HCT116 (cell line): ENCODE results near the gene CILP2. TPM values are rescaled to one million over a fixed set of nuclear protein-coding genes. Genes with fewer than 3 reads are reported as not detected.

Experiments used
- ATAC-seq: fragments of 200-7000 bp; cut with Tn5 transposase; 2 replicates; pipeline ENCODE4 v1.9.1; 2020; ENCODE audit warnings: mild to moderate bottlenecking, moderate library complexity
- BruUV-seq: library from RNA; stranded (reverse); fragments of 400-500 nt; replicated peaks from 2 replicates; lab custom pipeline; 2021; lab: Mats Ljungman, UMichigan
- CTCF ChIA-PET: fragments of 300-600 bp; sonication (Branson Sonifier 250); formaldehyde crosslinking; loops from one replicate; lab custom pipeline; 2021; ENCODE audit warnings: antibody characterized with exemption; lab: Charles Lee
- POLR2A ChIA-PET: fragments of 300-600, 350-600 bp; sonication (Branson Sonifier 250); formaldehyde crosslinking; loops from one replicate; lab custom pipeline; 2021; ENCODE audit warnings: antibody characterized with exemption; lab: Charles Lee
- RAD21 ChIA-PET, 2 experiments: fragments of 300-600 bp; sonication (Branson Sonifier 250); formaldehyde crosslinking; loops; one replicate each; lab custom pipeline; 2023; ENCODE audit warnings: low total read pairs in 2 of 2; ENCODE audit not compliant: uncharacterized antibody in 2 of 2, unreplicated experiment in 2 of 2, low non-redundant PET in 1 of 2; lab: Charles Lee
- DNase-seq: peaks from one replicate; pipeline ENCODE4 v3.0.0-alpha.2; 2010; ENCODE audit warnings: low read depth, low spot score
- H2AFZ ChIP-seq: fragments of 200-600 bp; shearing (Covaris generic), sonication (generic); 2 replicates; pipeline ENCODE4 v1.6.1; 2017; ENCODE audit warnings: low read depth, mixed run types, mixed read lengths, antibody characterized with exemption, low read length; ENCODE audit not compliant: poor library complexity, severe bottlenecking
- H3K27ac ChIP-seq: 2 replicates; pipeline ENCODE4 v1.5.1; 2012; ENCODE audit warnings: low read depth, low read length
- H3K27me3 ChIP-seq: fragments of 200-600 bp; sonication (generic); 2 replicates; pipeline ENCODE4 v1.6.1; 2016; ENCODE audit warnings: mixed run types, low read length, mixed read lengths; ENCODE audit not compliant: insufficient read depth
- H3K36me3 ChIP-seq, 2 experiments: fragments of 200-500 bp in 1 of 2; fragments of 200-600 bp in 1 of 2; sonication (Bioruptor generic) in 1 of 2; sonication (generic) in 1 of 2; 2 replicates each; pipeline versions ENCODE4 v1.5.1 to v1.6.1; 2014 to 2016; ENCODE audit warnings: low read length in 2 of 2, inconsistent platforms in 1 of 2, mixed read lengths in 1 of 2, mixed run types in 1 of 2; ENCODE audit not compliant: insufficient read depth in 2 of 2, control insufficient read depth in 1 of 2
- H3K4me1 ChIP-seq, 2 experiments: fragments of 200-600 bp in 1 of 2; sonication (generic) in 1 of 2; 2 replicates each; pipeline versions ENCODE4 v1.5.1 to v1.6.1; 2012 to 2017; ENCODE audit warnings: low read length in 2 of 2, inconsistent platforms in 1 of 2, mild to moderate bottlenecking in 1 of 2, mixed read lengths in 1 of 2, mixed run types in 1 of 2, moderate library complexity in 1 of 2; ENCODE audit not compliant: insufficient read depth in 2 of 2, control insufficient read depth in 1 of 2
- H3K4me2 ChIP-seq: fragments of 200-600 bp; sonication (generic); 2 replicates; pipeline ENCODE4 v1.6.1; 2017; ENCODE audit warnings: mixed run types, low read length, mixed read lengths
- H3K4me3 ChIP-seq, 2 experiments: fragments of 200-600 bp in 1 of 2; sonication (generic) in 1 of 2; replicated peaks in 1 of 2; 2 replicates each; pipeline ENCODE4 v1.5.1; 2011 to 2016; ENCODE audit warnings: low read length in 2 of 2, control low read depth in 1 of 2, low read depth in 1 of 2, mild to moderate bottlenecking in 1 of 2, mixed read lengths in 1 of 2, mixed run types in 1 of 2
- H3K79me2 ChIP-seq: fragments of 200-600 bp; sonication (generic); 2 replicates; pipeline ENCODE4 v1.6.1; 2017; ENCODE audit warnings: mild to moderate bottlenecking, mixed run types, low read length, moderate library complexity, mixed read lengths; ENCODE audit not compliant: insufficient read depth
- H3K9ac ChIP-seq: fragments of 200-600 bp; sonication (generic); 2 replicates; pipeline ENCODE4 v1.6.1; 2016; ENCODE audit warnings: low read length, mixed read lengths
- H3K9me2 ChIP-seq: fragments of 200-600 bp; sonication (generic), shearing (Covaris generic); 2 replicates; pipeline ENCODE4 v1.6.1; 2017; ENCODE audit warnings: mixed run types, mild to moderate bottlenecking, moderate library complexity; ENCODE audit not compliant: insufficient read depth
- H3K9me3 ChIP-seq, 2 experiments: fragments of 200-500 bp in 1 of 2; fragments of 200-600 bp in 1 of 2; sonication (Bioruptor generic) in 1 of 2; sonication (generic) in 1 of 2; 2 replicates each; pipeline ENCODE4 v1.6.1; 2014 to 2017; ENCODE audit warnings: low read length in 2 of 2, mixed read lengths in 2 of 2, inconsistent platforms in 1 of 2, low read depth in 1 of 2, mild to moderate bottlenecking in 1 of 2, mixed run types in 1 of 2, moderate library complexity in 1 of 2; ENCODE audit not compliant: control insufficient read depth in 1 of 2, insufficient read depth in 1 of 2
- H4K20me1 ChIP-seq: fragments of 200-600 bp; sonication (generic), shearing (Covaris generic); 2 replicates; pipeline ENCODE4 v1.6.1; 2017; ENCODE audit warnings: mixed run types, mild to moderate bottlenecking, moderate library complexity; ENCODE audit not compliant: insufficient read depth
- ATF3 ChIP-seq: IDR thresholded peaks from 2 replicates; pipeline ENCODE4 v1.6.1; 2012
- CBX3 ChIP-seq: IDR thresholded peaks from 2 replicates; pipeline ENCODE4 v1.6.1; 2012; ENCODE audit warnings: low read depth
- CEBPB ChIP-seq: IDR thresholded peaks from 2 replicates; pipeline ENCODE4 v1.6.1; 2012; ENCODE audit warnings: low read depth
- EGR1 ChIP-seq: IDR thresholded peaks from 2 replicates; pipeline ENCODE4 v1.6.1; 2012; ENCODE audit warnings: low read depth
- ELF1 ChIP-seq: IDR thresholded peaks from 2 replicates; pipeline ENCODE4 v1.6.1; 2012; ENCODE audit warnings: low read depth, borderline replicate concordance
- EZH2 ChIP-seq: fragments of 200-600 bp; sonication (generic); IDR thresholded peaks from 2 replicates; pipeline ENCODE4 v1.6.1; 2017; ENCODE audit warnings: antibody characterized with exemption, mixed run types
- EZH2phosphoT487 ChIP-seq: fragments of 200-600 bp; IDR thresholded peaks from 2 replicates; pipeline ENCODE4 v1.6.1; 2018; ENCODE audit warnings: antibody characterized with exemption, borderline replicate concordance
- JUND ChIP-seq: IDR thresholded peaks from 2 replicates; pipeline ENCODE4 v1.6.1; 2012
- MAX ChIP-seq: IDR thresholded peaks from 2 replicates; pipeline ENCODE4 v1.6.1; 2012
- POLR2AphosphoS5 ChIP-seq: IDR thresholded peaks from 2 replicates; pipeline ENCODE4 v1.6.1; 2011; ENCODE audit warnings: mild to moderate bottlenecking, low read depth, low read length, moderate library complexity
- REST ChIP-seq: IDR thresholded peaks from 2 replicates; pipeline ENCODE4 v1.6.1; 2012; ENCODE audit warnings: low read depth
- SP1 ChIP-seq: IDR thresholded peaks from 2 replicates; pipeline ENCODE4 v1.6.1; 2012; ENCODE audit warnings: low read depth
- SRF ChIP-seq: IDR thresholded peaks from 2 replicates; pipeline ENCODE4 v1.6.1; 2012; ENCODE audit warnings: low read depth
- TCF7L2 ChIP-seq: IDR thresholded peaks from 2 replicates; pipeline ENCODE4 v1.7.0; 2011; ENCODE audit warnings: borderline replicate concordance, inconsistent platforms; ENCODE audit not compliant: insufficient read depth, insufficient read length; ENCODE audit errors: extremely low read depth
- YY1 ChIP-seq: IDR thresholded peaks from 2 replicates; pipeline ENCODE4 v1.6.1; 2011; ENCODE audit warnings: low read length, low read depth, moderate library complexity, mild to moderate bottlenecking; ENCODE audit not compliant: insufficient replicate concordance; ENCODE audit errors: extremely low read depth
- ZBTB33 ChIP-seq: IDR thresholded peaks from 2 replicates; pipeline ENCODE4 v1.6.1; 2011; ENCODE audit warnings: mild to moderate bottlenecking, low read length, moderate library complexity; ENCODE audit not compliant: insufficient replicate concordance; ENCODE audit errors: extremely low read depth
- ZFX ChIP-seq: fragments of 450-650 bp; IDR thresholded peaks from 2 replicates; pipeline ENCODE4 v1.6.1; 2017
- intact Hi-C: fragments of 100-400 bp; cut with micrococcal nuclease; formaldehyde crosslinking; loops from 2 replicates; pipeline ENCODE4 v1.10.0; 2022
- total RNA-seq: library from RNA; stranded (reverse); gene quantifications from one replicate; pipeline ENCODE4 v1.2.1, GENCODE V29; 2021; ENCODE audit not compliant: unreplicated experiment

The CILP2 gene
- total RNA-seq, 1 experiment from 2014 or later, result 13.1 TPM

- Histone ChIP-seq H2AFZ (no peak overlapping the region), H3K36me3 (peaks cover 16 to 47% of the 10 kb centered on the region in 2 experiments; a peak in 3 of 4 replicates), H3K27me3 (no peaks in the 10 kb centered on the region), H3K4me1 (no peaks in the 10 kb centered on the region), H4K20me1 (no peaks in the 10 kb centered on the region), H3K9me2 (no peaks in the 10 kb centered on the region), H3K9ac (no peak overlapping the region), H3K9me3 (no peaks in the 10 kb centered on the region), H3K79me2 (peaks cover 8% of the 10 kb centered on the region; the same call in 1 of the 2 replicates), H3K4me3 (no peak overlapping the region), H3K4me2 (no peak overlapping the region), H3K27ac (no peak overlapping the region)
- no peak for DNase-seq
- intact Hi-C loops, result no loop called here
- no TSS peak for BruUV-seq
- POLR2A ChIA-PET, result no interaction called here
- RAD21 ChIA-PET, result no interaction called here
- CTCF ChIA-PET, result no interaction called here
- ATAC-seq, result no peak
- TF ChIP-seq JUND (no peak), TCF7L2 (no peak), SP1 (no peak), EZH2 (no peak), YY1 (no peak), ZBTB33 (no peak), POLR2AphosphoS5 (no peak), CEBPB (no peak), MAX (no peak), EGR1 (no peak), ZFX (no peak), REST (no peak), EZH2phosphoT487 (no peak), CBX3 (no peak), SRF (no peak), ELF1 (no peak), ATF3 (no peak)
These were observed 36.3 kb upstream of the CILP2 start for GRCh38 chr19:19501798-19502197.
